Neutrophil (primary cell): ENCODE measurements around the gene GDF10.

Experiments used
- H3K27ac ChIP-seq: fragments of 200-600 bp; sonication (generic); 2 replicates; pipeline ENCODE4 v1.5.1; 2016; ENCODE audit warnings: mild to moderate bottlenecking, moderate library complexity
- H3K27me3 ChIP-seq: fragments of 200-600 bp; sonication (generic); 2 replicates; pipeline ENCODE4 v1.6.0; 2016; ENCODE audit warnings: mild to moderate bottlenecking
- H3K36me3 ChIP-seq: fragments of 200-600 bp; sonication (generic); 2 replicates; pipeline ENCODE4 v1.5.1; 2017
- H3K4me1 ChIP-seq, 2 experiments: fragments of 200-600 bp in 1 of 2; sonication (generic) in 1 of 2; 1 replicate in 1 of 2; 2 replicates in 1 of 2; pipeline versions ENCODE4 v1.5.1 to v1.6.1; 2013 to 2016; ENCODE audit warnings: low read depth in 1 of 2, low read length in 1 of 2, mild to moderate bottlenecking in 1 of 2, moderate library complexity in 1 of 2; ENCODE audit not compliant: control insufficient read depth in 1 of 2, insufficient read depth in 1 of 2
- H3K4me3 ChIP-seq, 2 experiments: fragments of 200-600 bp in 1 of 2; sonication (generic) in 1 of 2; 1 replicate in 1 of 2; 2 replicates in 1 of 2; pipeline ENCODE4 v1.5.1; 2013 to 2016; ENCODE audit warnings: low read depth in 1 of 2, low read length in 1 of 2, mild to moderate bottlenecking in 1 of 2, moderate library complexity in 1 of 2
- H3K9me3 ChIP-seq: fragments of 200-600 bp; sonication (generic); 2 replicates; pipeline ENCODE4 v1.5.1; 2016
- CTCF ChIP-seq: fragments of 200-600 bp; sonication (generic); IDR thresholded peaks from 2 replicates; pipeline ENCODE4 v1.5.1; 2016; ENCODE audit warnings: antibody characterized with exemption

The GDF10 gene

GRCh38 chr10:47320812-47321211, 20.8 kb downstream of the GDF10 start:
- no peaks in the 10 kb centered on the region for H3K4me1 ChIP-seq

GRCh38 chr10:47321521-47322195, 21.7 kb downstream of the GDF10 start:
- Histone ChIP-seq H3K9me3 (no peaks in the 10 kb centered on the region), H3K4me3 (no peak overlapping the region), H3K36me3 (no peaks in the 10 kb centered on the region), H3K27me3 (peaks cover 4% of the 10 kb centered on the region), H3K27ac (no peak overlapping the region), H3K4me1 (no peaks in the 10 kb centered on the region)
- TF ChIP-seq CTCF: no peak

More at GRCh38 chr10:47320812-47321211, 20.8 kb downstream of the GDF10 start:
- no peak for TF ChIP-seq CTCF
- Histone ChIP-seq H3K27ac (no peak overlapping the region), H3K9me3 (no peaks in the 10 kb centered on the region), H3K4me3 (no peak overlapping the region), H3K27me3 (peaks cover 4% of the 10 kb centered on the region), H3K36me3 (no peaks in the 10 kb centered on the region)

- no peaks in the 10 kb centered on the region for H3K4me1 ChIP-seq
- no peak within 1 kb of the TSS for H3K4me3 ChIP-seq
- H3K27ac ChIP-seq: no peak within 1 kb of the TSS
- no peaks in the 10 kb centered on the region for H3K9me3 ChIP-seq
- H3K27me3 ChIP-seq: peaks cover 4% of the 10 kb centered on the region
- TF ChIP-seq CTCF: no peak
- no peaks in the 10 kb centered on the region for H3K36me3 ChIP-seq
Measured at GRCh38 chr10:47322300-47323061, 22.5 kb downstream of the GDF10 start, which contains the start of gene GDF2. Gene GDF2 (plus strand): TSS chr10:47322454. CDS start chr10:47322669, 215 bp downstream.

- no peak overlapping the region for H3K4me3 ChIP-seq
- H3K4me1 ChIP-seq: no peaks in the 10 kb centered on the region
- no peak for TF ChIP-seq CTCF
- H3K36me3 ChIP-seq: no peaks in the 10 kb centered on the region
- H3K27me3 ChIP-seq: peaks cover 4% of the 10 kb centered on the region
- no peak overlapping the region for H3K27ac ChIP-seq
- no peaks in the 10 kb centered on the region for H3K9me3 ChIP-seq
Measured at GRCh38 chr10:47323087-47323486, 23.1 kb downstream of the GDF10 start.

GRCh38 chr10:47323636-47324296, 23.8 kb downstream of the GDF10 start:
- Histone ChIP-seq H3K27me3 (peaks cover 4% of the 10 kb centered on the region), H3K27ac (no peak overlapping the region), H3K4me1 (no peaks in the 10 kb centered on the region), H3K9me3 (no peaks in the 10 kb centered on the region), H3K4me3 (no peak overlapping the region), H3K36me3 (no peaks in the 10 kb centered on the region)
- TF ChIP-seq CTCF: no peak
